Left hindlimb (tissue), 1 donor: Measurements from ENCODE around the gene DPP6.
A peak's percentile ranks its signal among the peaks of the same experiment; 100 is the strongest.

ENCODE experiments used
- DNase-seq: peaks from one replicate; pipeline ENCODE4 v3.0.0-alpha.2; 2018

Gene DPP6

GRCh38 chr7:154345093-154345492, 292.9 kb downstream of the DPP6 start:
- no peak for DNase-seq

DNA sequence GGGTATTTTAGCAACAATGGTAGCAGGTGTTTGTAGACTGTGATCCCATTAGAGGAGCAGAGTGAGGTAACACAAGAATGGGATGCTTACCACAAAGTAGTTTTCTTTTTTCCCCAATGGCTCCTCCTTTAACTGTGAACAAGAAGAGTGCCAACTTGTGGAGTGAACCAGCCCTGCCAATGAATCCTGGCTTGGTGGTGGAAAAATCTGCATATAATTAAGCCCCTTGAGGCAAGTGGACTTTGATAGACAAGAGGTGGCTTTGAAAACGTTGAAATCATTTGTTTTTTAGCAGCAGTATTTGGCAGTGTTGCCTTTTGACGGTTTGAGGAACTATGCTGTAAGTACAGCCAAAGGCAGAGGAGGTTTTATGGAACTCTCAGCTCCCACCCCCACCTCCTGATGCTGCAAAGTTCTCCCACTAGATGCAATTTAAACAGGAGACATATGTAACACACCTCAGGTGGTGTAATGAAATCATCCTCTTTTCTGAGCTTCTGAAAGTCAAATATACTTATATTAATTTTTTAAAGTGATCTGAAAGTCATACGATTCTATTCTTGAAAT, 295.6 kb downstream of the DPP6 start:
- DNase-seq = no peak

DNA sequence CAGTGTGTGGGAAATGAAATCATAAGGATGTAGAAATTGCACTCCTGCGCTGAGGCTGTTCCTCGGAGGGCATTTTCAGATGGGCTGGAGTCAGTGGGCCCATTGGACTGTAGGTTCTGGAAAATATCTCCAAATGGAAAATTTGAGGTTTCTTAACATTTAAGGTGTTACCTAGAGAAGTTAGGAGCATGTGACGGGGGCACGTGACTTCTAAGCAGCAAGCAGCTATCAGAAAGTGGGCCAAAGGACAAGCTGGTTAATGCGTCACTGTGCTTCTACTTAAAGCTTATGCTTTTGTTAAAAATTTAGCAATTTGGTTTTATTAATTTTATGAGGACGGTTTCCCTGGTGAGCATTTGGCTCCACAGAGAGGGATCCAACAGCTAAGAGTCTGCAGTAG, 298.7 kb downstream of the DPP6 start:
- DNase-seq = no peak

GRCh38 chr7:154353355-154353767, 301.2 kb downstream of the DPP6 start:
- DNase-seq = no peak

- no peak for DNase-seq
Observed at GRCh38 chr7:154364170-154364569, 312.0 kb downstream of the DPP6 start.

DNA sequence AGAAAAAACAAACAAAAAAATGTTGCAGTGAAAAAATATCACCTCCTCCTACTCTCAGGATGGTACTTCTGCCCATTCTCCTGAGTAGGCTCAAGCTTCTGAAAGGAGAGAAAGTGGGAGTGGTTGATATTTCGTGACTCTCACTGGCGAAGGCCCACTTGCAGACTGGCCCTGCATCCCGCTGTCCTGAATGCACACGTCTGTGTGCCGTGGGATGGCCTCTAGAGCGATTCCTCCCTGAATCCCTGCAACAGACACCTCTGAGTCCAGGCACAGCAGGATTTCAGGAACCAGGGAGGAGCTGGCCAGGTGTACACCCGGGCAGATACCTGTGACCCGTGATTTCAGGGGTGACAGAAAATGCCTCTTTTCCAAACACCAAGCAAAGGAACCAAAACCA, 319.2 kb downstream of the DPP6 start:
- no peak for DNase-seq

- no peak for DNase-seq
Observed at GRCh38 chr7:154372011-154372601, 319.9 kb downstream of the DPP6 start.

GRCh38 chr7:154373956-154374355, 321.8 kb downstream of the DPP6 start:
- DNase-seq = no peak

GRCh38 chr7:154375956-154376355, 323.8 kb downstream of the DPP6 start:
- DNase-seq = peak; percentile 31

DNA sequence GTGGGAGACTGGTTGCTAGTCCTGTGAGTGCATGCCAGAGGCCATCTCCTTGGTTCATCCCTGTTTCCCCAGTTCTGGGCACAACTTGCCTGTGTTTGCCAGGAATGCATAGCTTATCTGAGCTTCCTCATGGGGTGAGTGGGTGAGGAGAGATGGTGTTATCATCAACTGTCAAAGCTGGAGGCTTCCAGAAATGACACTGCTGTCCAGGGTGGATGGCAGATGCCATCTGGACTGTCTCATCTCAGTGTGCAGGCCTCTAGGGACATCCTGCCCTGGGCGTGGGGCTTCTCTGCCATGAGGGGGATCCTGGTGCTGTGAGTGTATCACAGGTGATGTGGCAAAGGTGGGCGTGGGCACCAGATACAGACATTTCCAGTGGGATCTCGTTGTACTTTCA, 328.6 kb downstream of the DPP6 start:
- DNase-seq = no peak

- no peak for DNase-seq
Observed at GRCh38 chr7:154383045-154383444, 330.8 kb downstream of the DPP6 start.

- DNase-seq = no peak
Observed at GRCh38 chr7:154385214-154385613, 333.0 kb downstream of the DPP6 start.

- DNase-seq = no peak
Observed at GRCh38 chr7:154387252-154387651, 335.1 kb downstream of the DPP6 start.

DNA sequence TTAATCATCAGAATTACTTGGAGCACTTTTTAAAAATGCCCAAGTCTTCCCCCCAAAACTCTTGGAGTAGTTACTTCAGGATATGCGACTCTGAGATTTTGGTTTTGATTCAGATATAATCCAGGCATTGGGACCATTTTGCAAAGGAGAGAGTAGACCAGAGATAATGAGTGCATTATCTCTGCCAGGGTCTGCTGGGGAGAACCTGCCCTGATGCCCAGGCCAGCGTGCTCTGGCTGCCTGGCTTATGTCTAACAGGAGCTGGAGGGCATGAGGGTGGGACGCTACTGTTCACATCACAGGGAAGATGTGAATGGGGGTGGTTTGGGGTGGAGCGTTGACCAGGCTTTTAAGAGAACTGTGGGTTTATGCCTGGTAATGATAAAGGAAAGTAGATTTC, 336.2 kb downstream of the DPP6 start:
- no peak for DNase-seq

DNA sequence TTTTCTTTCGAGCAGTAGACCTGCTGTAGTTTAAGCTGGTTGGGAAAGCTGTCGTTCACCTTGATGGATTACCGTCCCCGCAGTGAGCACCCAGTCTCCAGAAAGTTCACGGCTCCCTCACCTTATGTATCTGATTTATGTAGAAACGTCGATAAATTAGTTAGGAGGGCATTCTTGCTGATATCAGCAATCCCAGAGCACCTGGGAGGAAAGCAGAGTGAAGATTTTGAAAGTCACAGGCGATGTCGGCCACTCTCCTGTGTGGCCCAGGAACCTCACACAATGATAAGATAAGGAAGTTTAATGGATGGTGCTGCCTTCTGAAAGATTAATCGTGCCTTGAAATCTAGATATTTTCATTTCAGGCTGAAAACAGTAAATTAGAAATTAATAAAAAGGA, 336.8 kb downstream of the DPP6 start:
- no peak for DNase-seq

DNA sequence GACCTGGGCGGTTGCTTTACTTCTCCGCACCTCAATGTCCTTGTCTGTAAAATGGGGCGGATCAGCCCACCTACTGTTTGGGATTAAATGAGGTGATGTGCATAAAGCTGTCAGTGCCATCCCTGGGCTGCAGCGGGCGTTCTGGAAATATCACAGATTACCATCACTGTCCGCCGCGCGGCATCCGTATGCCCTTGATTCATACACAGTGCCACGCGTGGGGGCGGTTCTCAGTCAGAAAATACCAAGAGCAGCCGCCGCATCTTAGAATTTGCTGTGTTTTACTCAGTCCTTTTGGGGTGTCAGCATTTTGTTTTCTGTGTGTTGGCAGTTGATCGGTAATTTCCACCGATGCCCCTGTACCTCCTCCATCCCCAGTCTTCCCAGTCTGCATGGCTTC, 338.8 kb downstream of the DPP6 start:
- no peak for DNase-seq

- no peak for DNase-seq
Observed at GRCh38 chr7:154394804-154395203, 342.6 kb downstream of the DPP6 start.

- no peak for DNase-seq
Observed at GRCh38 chr7:154406312-154406711, 354.1 kb downstream of the DPP6 start.

- DNase-seq = no peak
Observed at GRCh38 chr7:154409703-154410311, 357.6 kb downstream of the DPP6 start.

GRCh38 chr7:154412105-154412504, 359.9 kb downstream of the DPP6 start:
- DNase-seq = no peak

DNA sequence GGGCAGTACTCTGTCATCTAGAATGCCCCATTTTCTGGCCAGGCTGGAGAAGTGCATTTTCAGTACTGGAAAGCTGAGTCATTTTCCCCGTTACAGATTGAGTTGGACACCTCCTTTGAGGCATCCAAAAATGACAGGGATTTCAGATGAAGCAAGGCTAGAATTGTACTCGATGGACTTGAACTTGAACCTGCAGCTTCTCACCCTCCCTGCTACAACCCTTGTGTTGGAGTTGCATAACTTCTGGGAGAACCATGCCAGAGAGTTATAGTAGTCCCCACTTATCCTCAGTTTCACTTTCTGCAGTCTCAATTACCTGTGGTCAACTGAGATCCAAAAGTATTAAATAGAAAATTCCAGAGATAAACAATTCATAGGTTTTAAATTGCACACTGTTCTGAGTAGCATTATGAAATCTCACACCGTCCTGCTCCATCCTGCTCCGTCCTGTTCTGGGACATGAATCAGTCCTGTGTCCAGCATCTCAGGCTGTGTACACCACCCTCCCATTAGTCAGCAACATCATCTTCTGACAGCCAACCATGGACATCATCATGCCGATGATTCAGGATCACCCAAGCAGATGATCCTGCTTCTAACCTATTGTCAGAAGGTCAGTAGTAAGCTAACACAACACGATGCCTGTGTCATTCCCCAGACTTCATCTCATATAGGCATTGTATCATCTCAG, 363.7 kb downstream of the DPP6 start:
- DNase-seq = no peak

GRCh38 chr7:154416714-154417113, 364.5 kb downstream of the DPP6 start:
- DNase-seq = no peak

GRCh38 chr7:154419344-154419743, 367.1 kb downstream of the DPP6 start:
- DNase-seq = no peak

DNA sequence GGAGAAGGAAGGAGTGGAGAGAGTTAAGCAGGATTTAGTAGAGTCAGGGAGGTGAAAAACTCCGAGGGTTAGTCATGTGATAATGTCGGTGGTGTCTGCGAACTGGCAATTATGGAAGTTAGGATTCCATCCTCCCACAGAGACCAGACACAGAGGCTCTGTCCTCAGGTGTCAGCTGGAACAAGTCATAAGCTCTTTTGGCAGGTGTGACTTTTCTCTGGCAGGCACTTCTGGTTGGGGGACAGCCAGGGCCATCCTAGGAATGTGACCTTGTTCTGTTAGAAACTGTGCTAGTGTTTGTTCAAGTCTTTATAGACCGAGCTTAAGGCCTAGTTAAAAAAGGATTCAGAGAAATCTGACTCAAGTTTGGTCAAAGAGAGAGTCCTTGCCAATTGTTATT, 371.0 kb downstream of the DPP6 start:
- DNase-seq = no peak
